Uterus (tissue), 2 donors: ENCODE data around the gene NKX2-8.
A peak's percentile ranks its signal among the peaks of the same experiment; 100 is the strongest.

ENCODE experiments used
- CTCF ChIP-seq, 4 experiments: fragments of 200-600 bp in 2 of 4; fragments of 450-650 bp in 2 of 4; sonication (generic) in 2 of 4; IDR thresholded peaks; one replicate each; pipeline ENCODE4 v1.5.1; 2016 to 2019; ENCODE audit warnings: antibody characterized with exemption in 4 of 4, mild to moderate bottlenecking in 2 of 4, moderate library complexity in 1 of 4
- POLR2A ChIP-seq, 2 donors: fragments of 450-650 bp; IDR thresholded peaks; one replicate each; pipeline ENCODE4 v1.6.1; 2016; ENCODE audit warnings: antibody characterized with exemption in 2 of 2, mild to moderate bottlenecking in 1 of 2, moderate library complexity in 1 of 2

GRCh38 chr14:36556811-36557433 lies 25.5 kb downstream of the NKX2-8 start:
- no peak for TF ChIP-seq POLR2A (IDR thresholded peaks at IDR 0.05)
- peak in 2 of 4 experiments; percentile 13 to 19 for TF ChIP-seq CTCF (IDR thresholded peaks at IDR 0.05)
